ENCODE results near the gene TNFRSF4. TPM values are rescaled to one million over a fixed set of nuclear protein-coding genes. Genes with fewer than 3 reads are reported as not detected.

Gene TNFRSF4
- total RNA-seq, 6 donors from 2014 or later: 0.46 to 15.4 (median 2.4) TPM

- H3K4me1 ChIP-seq: peaks cover 0 to 17% (median 5%) of the 10 kb centered on the region in 4 donors
- no peaks in the 10 kb centered on the region for H3K36me3 ChIP-seq
- ATAC-seq (ENCODE audit: low FRiP score in 2 of 2) (peak in 1 of 2 donors; percentile 27), DNase-seq (peak in 1 of 2 donors; percentile 75)
- H3K27me3 ChIP-seq: no peaks in the 10 kb centered on the region
- H3K27ac ChIP-seq: peak overlapping the region in 1 of 4 donors; percentile 61
- TF ChIP-seq, protein P1, sequence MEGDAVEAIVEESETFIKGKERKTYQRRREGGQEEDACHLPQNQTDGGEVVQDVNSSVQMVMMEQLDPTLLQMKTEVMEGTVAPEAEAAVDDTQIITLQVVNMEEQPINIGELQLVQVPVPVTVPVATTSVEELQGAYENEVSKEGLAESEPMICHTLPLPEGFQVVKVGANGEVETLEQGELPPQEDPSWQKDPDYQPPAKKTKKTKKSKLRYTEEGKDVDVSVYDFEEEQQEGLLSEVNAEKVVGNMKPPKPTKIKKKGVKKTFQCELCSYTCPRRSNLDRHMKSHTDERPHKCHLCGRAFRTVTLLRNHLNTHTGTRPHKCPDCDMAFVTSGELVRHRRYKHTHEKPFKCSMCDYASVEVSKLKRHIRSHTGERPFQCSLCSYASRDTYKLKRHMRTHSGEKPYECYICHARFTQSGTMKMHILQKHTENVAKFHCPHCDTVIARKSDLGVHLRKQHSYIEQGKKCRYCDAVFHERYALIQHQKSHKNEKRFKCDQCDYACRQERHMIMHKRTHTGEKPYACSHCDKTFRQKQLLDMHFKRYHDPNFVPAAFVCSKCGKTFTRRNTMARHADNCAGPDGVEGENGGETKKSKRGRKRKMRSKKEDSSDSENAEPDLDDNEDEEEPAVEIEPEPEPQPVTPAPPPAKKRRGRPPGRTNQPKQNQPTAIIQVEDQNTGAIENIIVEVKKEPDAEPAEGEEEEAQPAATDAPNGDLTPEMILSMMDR (IDR thresholded peaks at IDR 0.05): no peak
- whole genome bisulfite sequencing, 2 donors: 41 to 74% methylated on average over 16 to 39 of the region's 39 CpGs
- peak overlapping the region in 3 of 4 donors; percentile 26 to 41 (median 30) for H3K4me3 ChIP-seq
- H3K9me3 ChIP-seq: no peaks in the 10 kb centered on the region
These were observed 31.3 kb downstream of the TNFRSF4 start for GRCh38 chr1:1182491-1183220.

GRCh38 chr1:1181938-1182410 lies 32.0 kb downstream of the TNFRSF4 start:
- 66 to 71% methylated on average over 11 to 21 of the region's 21 CpGs for WGBS, 2 donors
- H3K27me3 ChIP-seq: no peaks in the 10 kb centered on the region
- DNase-seq: peak in 1 of 2 donors; percentile 76
- no peak overlapping the region for H3K27ac ChIP-seq
- no peak for ATAC-seq (ENCODE audit: low FRiP score in 2 of 2)
- no peaks in the 10 kb centered on the region for H3K36me3 ChIP-seq
- H3K4me3 ChIP-seq: no peak overlapping the region
- no peaks in the 10 kb centered on the region for H3K9me3 ChIP-seq
- TF ChIP-seq POLR2AphosphoS5 (IDR thresholded peaks at IDR 0.05) (no peak), POLR2A (IDR thresholded peaks at IDR 0.05) (no peak), EP300 (IDR thresholded peaks at IDR 0.05) (no peak)
- TF ChIP-seq, protein P1 (IDR thresholded peaks at IDR 0.05): no peak
- H3K4me1 ChIP-seq: peaks cover 0 to 17% (median 5%) of the 10 kb centered on the region in 4 donors

DNA sequence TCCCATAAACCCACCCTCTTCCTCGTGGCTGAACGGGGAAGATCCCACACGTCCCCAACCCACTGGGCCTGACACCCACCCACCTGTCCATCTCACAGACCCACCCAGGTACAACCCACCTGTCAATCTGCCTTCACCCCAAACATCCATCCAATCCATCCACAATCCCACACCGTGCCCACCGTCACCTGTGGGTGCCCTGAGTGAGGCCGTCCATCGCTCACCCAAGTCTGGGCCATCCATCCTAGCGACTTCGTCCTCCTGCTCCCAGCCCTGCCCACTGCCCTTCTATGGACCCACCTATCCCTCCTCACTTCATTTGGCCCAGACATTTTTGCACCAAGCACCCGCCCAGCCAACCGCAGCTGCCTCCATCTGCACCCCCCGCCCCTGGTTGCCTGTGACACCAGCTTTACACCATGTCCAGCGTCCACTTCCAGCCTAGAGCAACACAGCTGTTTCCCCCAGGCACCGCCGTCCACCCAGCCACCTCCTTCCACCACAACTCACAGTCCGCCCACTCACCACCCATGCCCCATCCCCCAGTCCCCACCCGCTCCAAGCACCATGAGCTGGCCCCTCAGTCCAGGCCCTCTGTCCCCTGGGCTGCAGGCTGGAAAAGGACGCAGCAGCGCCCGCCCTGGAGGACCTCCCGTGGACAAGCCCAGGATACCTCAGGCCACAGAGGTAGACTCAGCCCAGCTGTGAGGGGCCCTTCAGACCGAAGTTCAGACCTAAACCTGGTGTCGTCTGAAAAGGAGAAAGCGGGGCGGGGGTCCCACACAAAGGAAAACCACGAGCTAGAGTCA lies 32.6 kb downstream of the TNFRSF4 start:
- no peaks in the 10 kb centered on the region for H3K36me3 ChIP-seq
- H3K27ac ChIP-seq: no peak overlapping the region
- no peak for TF ChIP-seq POLR2AphosphoS5 (IDR thresholded peaks at IDR 0.05)
- no peak for TF ChIP-seq EP300 (IDR thresholded peaks at IDR 0.05)
- no peak for TF ChIP-seq POLR2A (IDR thresholded peaks at IDR 0.05)
- TF ChIP-seq, protein P1 (IDR thresholded peaks at IDR 0.05): no peak
- H3K4me1 ChIP-seq: peaks cover 0 to 17% (median 5%) of the 10 kb centered on the region in 4 donors
- WGBS, 2 donors: 91 to 95% methylated on average over 23 to 26 of the region's 26 CpGs
- ATAC-seq (ENCODE audit: low FRiP score in 2 of 2) (no peak), DNase-seq (peak in 1 of 2 donors; percentile 60)
- H3K9me3 ChIP-seq: no peaks in the 10 kb centered on the region
- no peak overlapping the region for H3K4me3 ChIP-seq
- H3K27me3 ChIP-seq: no peaks in the 10 kb centered on the region

GRCh38 chr1:1179983-1180861 lies 33.7 kb downstream of the TNFRSF4 start:
- H3K9me3 ChIP-seq: no peaks in the 10 kb centered on the region
- no peak for ATAC-seq (ENCODE audit: low FRiP score in 2 of 2)
- 67 to 82% methylated on average over 16 to 46 of the region's 51 CpGs for WGBS, 2 donors
- peak in 1 of 2 donors; percentile 79 for DNase-seq
- no peak overlapping the region for H3K4me3 ChIP-seq
- H3K27ac ChIP-seq: no peak overlapping the region
- no peaks in the 10 kb centered on the region for H3K27me3 ChIP-seq
- H3K36me3 ChIP-seq: no peaks in the 10 kb centered on the region
- H3K4me1 ChIP-seq: peaks cover 0 to 17% (median 5%) of the 10 kb centered on the region in 4 donors
- TF ChIP-seq, protein P1 (IDR thresholded peaks at IDR 0.05): no peak

Measured in upper lobe of left lung (tissue), 6 donors.